NCI-H2196 (cell line): ENCODE results near the gene MPHOSPH8.
A peak's percentile ranks its signal among the peaks of the same experiment; 100 is the strongest.

ENCODE experiments used
- DNase-seq: peaks from one replicate; lab custom pipeline; 2025; ENCODE audit not compliant: unreplicated experiment; lab: John Stamatoyannopoulos, UW

The MPHOSPH8 gene, protein sequence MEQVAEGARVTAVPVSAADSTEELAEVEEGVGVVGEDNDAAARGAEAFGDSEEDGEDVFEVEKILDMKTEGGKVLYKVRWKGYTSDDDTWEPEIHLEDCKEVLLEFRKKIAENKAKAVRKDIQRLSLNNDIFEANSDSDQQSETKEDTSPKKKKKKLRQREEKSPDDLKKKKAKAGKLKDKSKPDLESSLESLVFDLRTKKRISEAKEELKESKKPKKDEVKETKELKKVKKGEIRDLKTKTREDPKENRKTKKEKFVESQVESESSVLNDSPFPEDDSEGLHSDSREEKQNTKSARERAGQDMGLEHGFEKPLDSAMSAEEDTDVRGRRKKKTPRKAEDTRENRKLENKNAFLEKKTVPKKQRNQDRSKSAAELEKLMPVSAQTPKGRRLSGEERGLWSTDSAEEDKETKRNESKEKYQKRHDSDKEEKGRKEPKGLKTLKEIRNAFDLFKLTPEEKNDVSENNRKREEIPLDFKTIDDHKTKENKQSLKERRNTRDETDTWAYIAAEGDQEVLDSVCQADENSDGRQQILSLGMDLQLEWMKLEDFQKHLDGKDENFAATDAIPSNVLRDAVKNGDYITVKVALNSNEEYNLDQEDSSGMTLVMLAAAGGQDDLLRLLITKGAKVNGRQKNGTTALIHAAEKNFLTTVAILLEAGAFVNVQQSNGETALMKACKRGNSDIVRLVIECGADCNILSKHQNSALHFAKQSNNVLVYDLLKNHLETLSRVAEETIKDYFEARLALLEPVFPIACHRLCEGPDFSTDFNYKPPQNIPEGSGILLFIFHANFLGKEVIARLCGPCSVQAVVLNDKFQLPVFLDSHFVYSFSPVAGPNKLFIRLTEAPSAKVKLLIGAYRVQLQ

DNA sequence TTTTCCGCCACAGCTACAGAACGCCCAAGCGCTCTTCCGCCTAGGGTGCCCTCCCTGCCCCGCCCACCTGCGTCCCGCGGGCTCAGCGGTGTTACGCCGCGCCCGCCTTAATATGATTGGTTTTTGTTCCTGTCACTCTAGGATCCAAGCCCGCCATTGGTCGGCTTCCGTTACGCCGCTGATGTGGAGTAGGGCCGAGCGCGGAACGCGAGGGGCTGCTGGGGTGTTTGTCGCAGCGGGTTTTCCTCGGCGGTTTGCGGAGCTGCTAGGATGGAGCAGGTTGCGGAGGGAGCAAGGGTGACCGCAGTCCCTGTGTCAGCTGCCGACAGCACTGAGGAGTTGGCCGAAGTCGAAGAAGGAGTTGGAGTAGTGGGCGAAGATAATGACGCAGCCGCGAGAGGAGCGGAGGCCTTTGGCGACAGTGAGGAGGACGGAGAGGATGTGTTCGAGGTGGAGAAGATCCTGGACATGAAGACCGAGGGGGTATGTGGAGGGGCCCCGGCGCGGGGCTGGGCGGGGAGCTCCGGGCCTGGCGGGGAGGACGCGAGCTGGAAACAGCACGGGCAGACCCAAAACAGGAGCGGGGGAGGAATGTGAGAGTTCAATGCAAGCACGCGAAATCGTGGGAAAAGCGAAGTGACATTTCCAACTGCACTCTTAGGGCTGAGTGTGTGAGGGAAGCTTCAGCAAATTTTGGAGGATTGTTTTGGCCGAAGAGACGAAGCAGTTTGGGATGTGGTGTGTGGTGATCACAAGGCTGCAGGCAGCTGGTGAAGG lies at the start of gene MPHOSPH8:
MPHOSPH8 (plus strand) TSS at position 181 of the 777 bp plus-strand sequence; CDS start at position 271, 90 bp downstream.
- peak; percentile 85 for DNase-seq

DNA sequence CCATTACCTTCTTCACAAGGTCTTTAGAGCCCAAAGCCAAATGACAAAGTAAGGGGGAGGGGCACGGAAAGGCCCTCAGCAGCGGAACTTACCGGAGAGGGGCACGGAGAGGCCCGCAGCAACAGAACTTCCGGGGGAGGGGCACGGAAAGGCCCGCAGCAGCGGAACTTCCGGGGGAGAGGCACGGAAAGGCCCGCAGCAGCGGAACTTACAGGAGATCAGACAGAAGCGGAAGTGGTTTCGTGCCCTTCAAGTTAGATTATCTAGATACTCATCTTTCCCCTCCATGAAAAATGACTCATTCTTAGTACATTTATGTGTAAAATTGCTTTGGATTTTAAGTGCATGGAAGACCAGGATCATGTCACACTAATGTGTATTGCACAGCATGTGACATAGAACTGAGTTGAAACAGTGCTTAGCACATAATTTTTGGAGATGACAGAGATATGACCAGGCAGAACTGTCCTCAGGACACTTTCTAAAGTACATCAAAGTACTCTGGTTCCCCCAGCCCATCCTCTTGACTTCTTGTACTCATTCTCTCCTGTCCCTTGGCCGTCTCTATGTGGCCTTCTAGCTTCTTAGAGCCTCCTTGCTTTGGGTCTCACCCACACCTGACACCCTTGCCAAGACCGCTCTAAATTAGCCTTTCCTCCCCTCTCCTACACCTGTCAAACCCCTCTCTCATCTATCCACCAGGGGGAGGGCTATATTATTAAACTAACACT lies 46.4 kb upstream of the MPHOSPH8 start:
- no peak for DNase-seq

GRCh38 chr13:19587635-19588300 lies 45.7 kb upstream of the MPHOSPH8 start:
- DNase-seq, result no peak

GRCh38 chr13:19589312-19589711 lies 44.1 kb upstream of the MPHOSPH8 start:
- DNase-seq, result no peak

- DNase-seq, result no peak
These were observed 43.0 kb upstream of the MPHOSPH8 start for GRCh38 chr13:19590423-19590822.

GRCh38 chr13:19591864-19592263 lies 41.6 kb upstream of the MPHOSPH8 start:
- DNase-seq, result no peak

DNA sequence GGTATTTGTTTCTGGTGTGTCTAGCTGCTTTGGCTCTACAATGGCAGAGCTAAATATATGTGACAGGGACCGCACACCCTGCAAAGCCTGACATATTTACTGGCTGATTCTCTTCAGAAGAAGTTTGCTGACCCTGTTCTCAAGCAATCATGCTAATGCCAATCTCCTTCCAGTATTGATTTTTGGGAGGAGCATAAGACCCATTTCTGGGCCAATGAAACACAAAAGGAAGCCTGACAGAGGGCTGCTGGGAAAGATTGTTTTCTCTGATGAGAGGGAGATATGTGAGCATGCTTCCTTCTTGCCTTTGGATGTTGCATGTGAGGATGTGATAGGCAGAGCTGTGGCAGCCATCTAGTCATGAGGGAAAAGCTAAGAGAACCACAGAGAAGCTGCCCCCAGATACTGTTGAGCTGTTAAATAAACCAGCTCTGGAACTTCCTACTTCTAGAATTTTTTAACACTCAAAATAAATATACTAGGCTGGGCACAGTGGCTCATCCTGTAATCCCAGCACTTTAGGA lies 40.7 kb upstream of the MPHOSPH8 start:
- no peak for DNase-seq

- no peak for DNase-seq
These were observed 37.4 kb upstream of the MPHOSPH8 start for GRCh38 chr13:19596086-19596485.

DNA sequence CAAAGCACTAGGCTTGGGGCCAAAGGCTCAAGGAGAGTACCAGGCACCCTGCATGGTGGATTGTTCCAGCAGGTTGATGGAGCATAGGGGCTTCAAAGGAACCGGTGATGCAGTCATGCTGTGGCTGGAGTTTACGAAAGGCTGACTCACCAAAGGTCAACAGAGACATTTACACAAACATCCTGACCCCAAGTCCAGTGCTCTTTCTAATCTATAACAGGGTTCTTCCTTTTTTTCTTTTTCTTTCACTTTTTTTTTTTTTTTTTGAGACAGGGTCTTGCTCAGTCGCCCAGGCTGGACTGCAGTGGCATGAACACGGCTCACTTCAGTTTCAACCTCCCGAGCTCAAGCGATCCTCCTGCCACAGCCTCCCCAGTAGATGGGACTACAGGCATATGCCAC lies 36.5 kb upstream of the MPHOSPH8 start:
- DNase-seq, result no peak

- DNase-seq, result no peak
These were observed 35.9 kb upstream of the MPHOSPH8 start for GRCh38 chr13:19597523-19597922.

DNA sequence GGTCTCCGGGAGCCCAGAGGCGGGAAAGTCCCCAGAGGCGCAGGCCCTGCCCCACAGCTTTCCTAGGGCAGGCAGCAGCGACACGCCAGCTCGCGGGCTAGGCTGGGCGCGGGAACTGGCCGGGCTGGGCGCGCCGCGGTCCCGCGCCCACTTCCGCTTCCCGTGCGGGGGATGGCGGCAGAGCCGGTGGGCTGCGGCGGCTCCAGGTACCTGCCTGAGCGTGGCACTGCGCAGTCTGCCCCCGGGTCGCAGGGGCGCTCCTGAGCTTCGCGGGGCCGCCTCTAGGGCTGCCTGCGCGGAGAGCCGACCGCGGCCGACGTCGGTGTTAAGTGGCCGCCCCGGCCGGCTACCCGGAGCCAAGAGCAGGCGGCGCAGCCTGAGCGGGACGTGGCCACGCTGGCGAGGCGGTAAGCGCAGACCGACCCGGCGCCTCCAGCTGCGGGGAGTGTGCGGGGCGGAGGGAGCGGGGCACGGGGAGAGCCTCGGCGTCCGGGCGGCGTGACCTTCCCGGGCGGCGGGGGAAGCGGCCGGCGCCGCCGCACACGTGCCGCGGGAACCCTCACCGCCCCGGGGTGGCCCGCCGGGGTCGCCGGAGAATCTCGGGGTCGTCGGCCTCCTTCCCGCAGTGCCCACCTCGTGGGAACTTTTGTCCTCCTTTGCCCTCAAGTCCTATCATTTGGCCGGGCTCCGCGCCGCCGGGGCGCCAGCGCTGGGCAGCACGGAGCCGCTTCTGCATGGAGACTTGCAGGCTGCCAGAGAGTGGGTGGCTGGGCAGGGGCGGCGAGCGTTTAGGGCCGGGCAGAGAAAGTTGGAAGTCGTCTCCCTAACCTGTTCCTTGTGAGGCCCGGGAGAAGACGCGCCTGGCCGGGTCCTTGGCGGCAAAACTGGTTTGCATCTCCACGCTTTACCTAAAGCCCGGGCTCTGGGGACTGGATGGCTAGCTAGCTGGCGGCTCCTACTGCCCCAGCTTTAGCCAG lies 31.4 kb upstream of the MPHOSPH8 start:
- peak; percentile 9 for DNase-seq

DNA sequence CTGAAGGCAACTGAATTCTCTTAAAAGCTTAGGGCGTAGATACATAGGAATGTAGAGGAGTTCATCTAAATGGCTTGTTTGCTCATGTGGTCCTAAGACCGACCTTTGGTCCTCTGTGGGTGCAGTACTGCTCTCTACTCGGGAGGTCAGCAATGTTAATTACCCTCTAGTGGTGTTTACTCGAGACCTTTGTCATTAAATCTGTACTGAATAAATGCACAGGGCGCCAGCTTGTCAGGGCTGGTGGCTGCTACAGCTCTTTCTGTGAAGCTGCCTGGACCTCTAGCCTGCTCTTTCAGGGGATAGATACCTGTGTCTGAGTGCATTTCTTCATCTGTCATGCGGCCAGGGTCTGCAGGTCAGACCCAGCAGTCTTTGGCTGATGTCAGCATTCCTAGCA lies 29.2 kb upstream of the MPHOSPH8 start:
- no peak for DNase-seq

DNA sequence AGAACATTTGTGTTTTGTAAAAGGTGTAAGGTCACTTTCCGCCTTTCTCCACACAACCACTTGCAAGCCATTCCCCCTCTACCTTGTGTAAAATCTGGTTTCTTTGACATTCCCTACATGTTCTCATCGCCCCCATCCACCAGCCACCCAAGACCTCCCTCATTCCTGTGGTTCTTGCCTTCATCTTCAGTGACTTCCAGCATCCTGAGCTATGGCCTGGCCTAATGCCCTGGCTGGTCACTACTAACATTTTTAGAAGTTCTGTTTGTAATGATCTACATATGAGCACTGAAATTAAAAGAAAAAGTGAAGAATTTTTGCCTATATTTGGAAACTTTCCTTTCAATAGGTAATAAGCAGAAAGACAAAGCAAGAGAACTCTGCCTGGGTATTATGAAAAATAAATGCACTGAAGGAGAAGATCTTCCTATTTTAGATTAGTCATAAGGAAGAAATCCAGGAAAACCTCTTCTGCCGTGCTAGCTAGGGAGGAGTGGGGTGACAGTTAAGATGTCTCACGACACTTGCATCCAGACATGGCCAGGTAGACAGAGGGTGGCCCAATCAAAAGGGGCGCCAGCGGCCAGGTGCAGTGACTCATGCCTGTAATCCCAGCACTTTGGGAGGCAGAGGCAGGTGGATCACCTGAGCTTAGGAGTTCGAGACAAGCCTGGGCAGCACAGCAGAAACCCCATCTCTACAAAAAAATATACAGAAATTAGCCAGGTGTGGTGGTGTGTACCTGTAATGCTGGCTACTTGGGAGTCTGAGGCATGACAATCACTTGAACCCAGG lies 28.1 kb upstream of the MPHOSPH8 start:
- DNase-seq, result no peak

DNA sequence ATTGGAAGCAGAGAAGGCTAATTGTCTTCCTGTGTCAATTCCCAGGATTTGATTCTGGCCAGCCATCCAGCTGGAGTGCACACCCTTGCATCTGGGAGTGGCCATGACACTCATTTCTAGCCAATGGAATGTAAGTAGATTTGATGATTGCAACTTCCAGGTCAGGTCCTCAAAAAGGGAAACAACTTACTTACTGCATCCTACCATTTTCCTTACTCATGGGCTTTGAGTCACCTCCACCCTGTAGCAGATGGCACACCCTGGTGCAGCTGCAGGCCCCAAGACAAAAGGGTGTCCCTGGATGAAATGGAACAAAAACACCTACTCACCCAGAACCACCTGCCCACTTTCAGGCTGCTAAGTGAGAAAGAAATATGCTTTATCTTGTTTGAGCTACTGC lies 27.3 kb upstream of the MPHOSPH8 start:
- DNase-seq, result no peak

DNA sequence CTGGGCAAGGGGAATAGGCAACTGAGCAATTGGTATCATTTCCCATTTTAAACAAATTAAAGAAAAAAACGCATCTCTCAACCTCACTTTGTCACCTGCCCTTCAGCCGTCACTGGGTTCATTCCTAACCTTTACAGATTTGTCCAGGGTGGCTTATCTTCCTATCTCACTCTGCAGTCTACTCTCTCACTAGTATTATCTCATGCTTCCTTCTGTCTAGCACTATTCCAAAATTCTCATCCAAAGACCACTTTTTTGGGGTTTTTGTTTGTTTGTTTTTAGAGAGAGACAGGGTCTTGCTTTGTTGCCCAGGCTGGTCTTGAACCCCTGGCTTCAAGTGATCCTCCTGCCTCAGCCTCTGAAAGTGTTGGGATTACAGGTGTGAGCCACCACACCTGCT lies 26.7 kb upstream of the MPHOSPH8 start:
- DNase-seq, result no peak

DNA sequence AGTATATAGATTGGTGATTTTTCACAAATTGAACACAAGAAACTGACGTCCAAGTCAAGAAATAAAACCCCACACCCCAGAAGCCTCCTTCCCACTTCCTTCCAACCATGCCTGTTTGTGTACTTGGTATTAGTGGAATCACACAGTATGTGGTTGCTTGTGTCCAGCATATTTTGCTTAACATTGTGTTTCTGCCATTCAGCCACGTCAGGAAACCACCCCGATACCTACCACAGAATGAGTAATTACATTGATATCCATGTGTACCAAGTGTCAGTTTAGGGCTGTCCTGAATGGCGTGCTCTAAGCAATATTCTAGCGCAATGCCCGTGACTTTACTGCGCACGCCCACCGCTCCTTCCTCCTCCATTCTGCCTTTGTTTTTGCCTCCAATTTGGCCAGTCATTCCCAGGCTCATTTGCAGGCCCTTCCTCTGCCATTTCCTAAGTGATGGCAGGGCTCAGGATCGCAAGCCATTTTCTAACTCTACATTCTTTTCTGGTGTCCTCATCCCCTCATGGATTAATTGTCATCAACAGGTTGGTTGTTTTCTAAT lies 25.9 kb upstream of the MPHOSPH8 start:
- no peak for DNase-seq

DNA sequence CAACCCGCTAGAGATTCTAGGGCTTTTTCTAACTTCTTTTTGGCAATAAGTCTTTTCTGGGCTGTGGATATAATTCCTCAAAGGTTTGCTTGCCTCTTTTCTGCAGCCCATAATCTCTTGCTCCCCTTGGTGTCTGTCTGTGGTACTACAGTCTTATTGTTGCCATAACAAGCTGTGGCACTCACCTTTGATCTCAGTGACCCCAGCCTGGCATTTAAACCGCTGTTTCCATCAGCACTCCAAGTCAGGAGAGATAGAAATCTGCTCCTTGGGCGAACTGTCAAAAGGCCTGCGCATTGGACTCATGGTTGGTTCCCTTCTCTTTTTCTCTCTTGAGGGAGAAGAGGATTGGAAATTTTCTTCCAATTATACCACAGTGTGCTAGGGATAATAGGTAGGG lies 14.5 kb upstream of the MPHOSPH8 start:
- no peak for DNase-seq

DNA sequence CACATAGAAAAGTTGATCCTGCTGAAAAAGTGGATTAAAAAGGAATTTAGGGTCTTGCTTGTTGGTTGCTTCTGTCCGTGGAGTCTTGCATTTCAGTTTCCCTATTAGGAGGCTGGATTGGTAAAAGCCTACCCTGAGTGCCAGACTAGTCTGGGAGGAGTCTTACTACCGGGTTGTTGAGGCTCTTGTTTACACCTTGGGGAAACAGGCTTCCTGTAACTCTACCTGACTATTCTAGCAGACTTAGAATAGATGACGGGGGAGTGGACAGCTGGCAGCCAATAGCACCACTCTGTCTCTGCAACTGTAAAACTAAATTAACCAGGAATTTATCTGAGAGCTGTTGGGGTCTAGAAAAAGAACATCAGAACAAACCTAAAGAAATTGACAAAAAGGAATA lies 11.3 kb upstream of the MPHOSPH8 start:
- DNase-seq, result no peak
